OCI-LY1 (cell line): ENCODE measurements around the gene METAP1D.

Source experiments
- H2AFZ ChIP-seq: fragments of 200-600 bp; sonication (generic), shearing (Covaris generic); 2 replicates; pipeline ENCODE4 v1.6.0; 2014; ENCODE audit warnings: antibody characterized with exemption, mild to moderate bottlenecking, low read length
- H3F3A ChIP-seq: fragments of 200-600 bp; sonication (generic), shearing (Covaris generic); 2 replicates; pipeline ENCODE4 v1.6.0; 2014; ENCODE audit warnings: mild to moderate bottlenecking, antibody characterized with exemption, low read length, moderate library complexity; ENCODE audit not compliant: insufficient read depth
- H3K27ac ChIP-seq: fragments of 200-600 bp; sonication (generic); 2 replicates; pipeline ENCODE4 v1.5.1; 2014; ENCODE audit warnings: low read length, mixed run types, mild to moderate bottlenecking, low read depth; ENCODE audit not compliant: poor library complexity, severe bottlenecking
- H3K27me3 ChIP-seq: fragments of 200-600 bp; sonication (generic); 2 replicates; pipeline ENCODE4 v1.6.0; 2014; ENCODE audit warnings: antibody characterized with exemption, mild to moderate bottlenecking, low read length, moderate library complexity; ENCODE audit not compliant: insufficient read depth
- H3K36me3 ChIP-seq: fragments of 200-600 bp; sonication (generic); 2 replicates; pipeline ENCODE4 v1.6.1; 2014; ENCODE audit warnings: mild to moderate bottlenecking, antibody characterized with exemption, low read length, moderate library complexity, mixed read lengths; ENCODE audit not compliant: insufficient read depth
- H3K4me1 ChIP-seq: fragments of 200-600 bp; sonication (generic); 2 replicates; pipeline ENCODE4 v1.5.1; 2014; ENCODE audit warnings: mild to moderate bottlenecking, low read length, moderate library complexity; ENCODE audit not compliant: insufficient read depth, severe bottlenecking
- H3K4me2 ChIP-seq: fragments of 200-600 bp; sonication (generic), shearing (Covaris generic); 2 replicates; pipeline ENCODE4 v1.6.1; 2014; ENCODE audit warnings: low read length
- H3K4me3 ChIP-seq: fragments of 200-600 bp; sonication (generic); 2 replicates; pipeline ENCODE4 v1.5.1; 2014; ENCODE audit warnings: low read length, low read depth, mild to moderate bottlenecking, mixed read lengths; ENCODE audit not compliant: poor library complexity, severe bottlenecking
- H3K79me2 ChIP-seq: fragments of 200-600 bp; shearing (Covaris generic); 2 replicates; pipeline ENCODE4 v1.6.1; 2016; ENCODE audit warnings: mixed run types, low read length, mixed read lengths; ENCODE audit not compliant: insufficient read depth
- H3K9ac ChIP-seq: fragments of 200-600 bp; sonication (generic), shearing (Covaris generic); 2 replicates; pipeline ENCODE4 v1.6.1; 2014; ENCODE audit warnings: mild to moderate bottlenecking, low read length, mixed read lengths
- H3K9me2 ChIP-seq: fragments of 200-600 bp; sonication (generic), shearing (Covaris generic); 2 replicates; pipeline ENCODE4 v1.6.1; 2014; ENCODE audit warnings: low read depth, mild to moderate bottlenecking, low read length, mixed read lengths
- H3K9me3 ChIP-seq: fragments of 200-600 bp; shearing (Covaris generic); 2 replicates; pipeline ENCODE4 v1.6.1; 2014; ENCODE audit warnings: low read length, mixed read lengths
- H4K20me1 ChIP-seq: fragments of 200-600 bp; sonication (generic), shearing (Covaris generic); 2 replicates; pipeline ENCODE4 v1.6.0; 2016; ENCODE audit warnings: mild to moderate bottlenecking, low read length; ENCODE audit not compliant: insufficient read depth
- EZH2 ChIP-seq: fragments of 200-600 bp; sonication (generic), shearing (Covaris generic); IDR thresholded peaks from 2 replicates; pipeline ENCODE4 v1.8.0; 2017; ENCODE audit warnings: borderline replicate concordance, mixed run types, mild to moderate bottlenecking, antibody characterized with exemption, low read length, moderate library complexity, mixed read lengths
- TF ChIP-seq, protein P1 (sequence below): fragments of 200-600 bp; sonication (generic), shearing (Covaris generic); IDR thresholded peaks from 2 replicates; pipeline ENCODE4 v1.5.1; 2017; ENCODE audit warnings: mild to moderate bottlenecking, antibody characterized with exemption, low read length, moderate library complexity, mixed read lengths

METAP1D gene

GRCh38 chr2:172070936-172071335 is 71.2 kb downstream of the METAP1D start:
- no peaks in the 10 kb centered on the region for H3K27me3 ChIP-seq
- no peaks in the 10 kb centered on the region for H3F3A ChIP-seq
- TF ChIP-seq, protein P1, sequence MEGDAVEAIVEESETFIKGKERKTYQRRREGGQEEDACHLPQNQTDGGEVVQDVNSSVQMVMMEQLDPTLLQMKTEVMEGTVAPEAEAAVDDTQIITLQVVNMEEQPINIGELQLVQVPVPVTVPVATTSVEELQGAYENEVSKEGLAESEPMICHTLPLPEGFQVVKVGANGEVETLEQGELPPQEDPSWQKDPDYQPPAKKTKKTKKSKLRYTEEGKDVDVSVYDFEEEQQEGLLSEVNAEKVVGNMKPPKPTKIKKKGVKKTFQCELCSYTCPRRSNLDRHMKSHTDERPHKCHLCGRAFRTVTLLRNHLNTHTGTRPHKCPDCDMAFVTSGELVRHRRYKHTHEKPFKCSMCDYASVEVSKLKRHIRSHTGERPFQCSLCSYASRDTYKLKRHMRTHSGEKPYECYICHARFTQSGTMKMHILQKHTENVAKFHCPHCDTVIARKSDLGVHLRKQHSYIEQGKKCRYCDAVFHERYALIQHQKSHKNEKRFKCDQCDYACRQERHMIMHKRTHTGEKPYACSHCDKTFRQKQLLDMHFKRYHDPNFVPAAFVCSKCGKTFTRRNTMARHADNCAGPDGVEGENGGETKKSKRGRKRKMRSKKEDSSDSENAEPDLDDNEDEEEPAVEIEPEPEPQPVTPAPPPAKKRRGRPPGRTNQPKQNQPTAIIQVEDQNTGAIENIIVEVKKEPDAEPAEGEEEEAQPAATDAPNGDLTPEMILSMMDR = no peak
- TF ChIP-seq EZH2 = no peak
- H3K9ac ChIP-seq = no peak overlapping the region
- peaks cover 3% of the 10 kb centered on the region; the same call in 1 of the 2 replicates for H3K36me3 ChIP-seq
- no peaks in the 10 kb centered on the region for H4K20me1 ChIP-seq
- H3K79me2 ChIP-seq = no peaks in the 10 kb centered on the region
- H3K4me2 ChIP-seq = no peak overlapping the region
- no peaks in the 10 kb centered on the region for H3K9me3 ChIP-seq
- no peak overlapping the region for H3K27ac ChIP-seq
- H3K9me2 ChIP-seq = no peaks in the 10 kb centered on the region
- H3K4me3 ChIP-seq = no peak overlapping the region
- H2AFZ ChIP-seq = no peak overlapping the region
- no peaks in the 10 kb centered on the region for H3K4me1 ChIP-seq

DNA sequence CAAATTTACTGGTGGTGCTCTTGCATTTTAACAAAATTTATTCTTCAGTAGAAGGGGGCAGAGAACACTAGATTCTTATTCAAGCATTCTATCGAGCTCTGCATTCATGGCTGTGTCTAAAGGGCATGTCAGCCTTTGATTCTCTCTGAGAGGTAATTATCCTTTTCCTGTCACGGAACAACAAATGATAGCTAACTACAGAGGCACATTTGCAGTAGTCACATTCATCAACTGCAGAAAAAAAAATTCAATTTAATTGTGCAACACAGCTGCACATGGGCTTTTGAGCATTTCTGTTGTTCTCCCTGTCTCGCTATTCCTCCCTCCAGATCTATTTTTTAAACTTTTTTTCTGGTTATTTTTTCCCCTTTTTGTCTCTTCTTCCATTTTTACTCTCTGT is 72.5 kb downstream of the METAP1D start:
- no peaks in the 10 kb centered on the region for H4K20me1 ChIP-seq
- H3K4me2 ChIP-seq = no peak overlapping the region
- no peaks in the 10 kb centered on the region for H3K9me2 ChIP-seq
- H3K79me2 ChIP-seq = no peaks in the 10 kb centered on the region
- H3K4me1 ChIP-seq = no peaks in the 10 kb centered on the region
- no peak overlapping the region for H2AFZ ChIP-seq
- no peak overlapping the region for H3K4me3 ChIP-seq
- no peaks in the 10 kb centered on the region for H3F3A ChIP-seq
- no peak overlapping the region for H3K27ac ChIP-seq
- no peak overlapping the region for H3K9ac ChIP-seq
- TF ChIP-seq, protein P1 = no peak
- TF ChIP-seq EZH2 = no peak
- H3K27me3 ChIP-seq = no peaks in the 10 kb centered on the region
- no peaks in the 10 kb centered on the region for H3K9me3 ChIP-seq
- 0 out of 2 replicates have a peak, but pooled peaks cover 3% of the 10 kb centered on the region for H3K36me3 ChIP-seq

DNA sequence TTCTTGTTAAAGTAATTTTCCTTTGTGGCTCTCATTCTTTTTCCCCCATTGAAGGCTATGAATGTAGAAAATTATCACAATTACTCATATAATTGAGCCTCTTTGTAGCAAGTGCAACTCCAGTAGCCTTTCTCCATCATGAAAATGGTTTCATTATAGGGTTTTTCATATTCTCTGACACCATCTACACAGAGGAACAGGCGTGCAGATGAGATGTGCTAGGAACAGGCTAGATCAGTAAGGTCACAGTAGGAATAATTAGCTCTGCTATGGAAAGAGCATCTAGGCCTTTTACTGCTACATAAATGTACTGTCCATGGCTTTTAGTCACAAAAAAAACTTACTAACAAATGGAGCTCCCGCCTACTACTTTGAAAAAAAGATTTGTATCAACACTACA is 73.0 kb downstream of the METAP1D start:
- 0 out of 2 replicates have a peak, but pooled peaks cover 3% of the 10 kb centered on the region for H3K36me3 ChIP-seq
- H3F3A ChIP-seq = no peaks in the 10 kb centered on the region
- no peak overlapping the region for H3K4me2 ChIP-seq
- TF ChIP-seq EZH2 = no peak
- H3K4me1 ChIP-seq = no peaks in the 10 kb centered on the region
- H2AFZ ChIP-seq = no peak overlapping the region
- no peaks in the 10 kb centered on the region for H3K9me3 ChIP-seq
- no peak overlapping the region for H3K27ac ChIP-seq
- H3K4me3 ChIP-seq = no peak overlapping the region
- no peaks in the 10 kb centered on the region for H3K79me2 ChIP-seq
- no peak overlapping the region for H3K9ac ChIP-seq
- no peaks in the 10 kb centered on the region for H4K20me1 ChIP-seq
- no peaks in the 10 kb centered on the region for H3K27me3 ChIP-seq
- no peaks in the 10 kb centered on the region for H3K9me2 ChIP-seq

GRCh38 chr2:172073518-172073917 is 73.8 kb downstream of the METAP1D start:
- Histone ChIP-seq H3K4me3 (no peak overlapping the region), H3K27ac (no peak overlapping the region), H3K36me3 (0 out of 2 replicates have a peak, but pooled peaks cover 3% of the 10 kb centered on the region), H3K27me3 (no peaks in the 10 kb centered on the region), H3K4me2 (no peak overlapping the region), H3F3A (no peaks in the 10 kb centered on the region), H3K79me2 (no peaks in the 10 kb centered on the region), H4K20me1 (no peaks in the 10 kb centered on the region), H3K9me2 (no peaks in the 10 kb centered on the region), H3K9me3 (no peaks in the 10 kb centered on the region), H3K4me1 (no peaks in the 10 kb centered on the region), H2AFZ (no peak overlapping the region), H3K9ac (no peak overlapping the region)
- TF ChIP-seq, protein P1 = no peak
- TF ChIP-seq EZH2 = no peak
